CD4-positive, alpha-beta T cell (primary cell): ENCODE measurements around the gene SIDT1. TPM values are rescaled to one million over a fixed set of nuclear protein-coding genes. Genes with fewer than 3 reads are reported as not detected.

Experiments used
- ATAC-seq: fragments of 200-7000 bp; cut with Tn5 transposase; one replicate; pipeline ENCODE4 v1.10.0; 2022; ENCODE audit warnings: mild to moderate bottlenecking; ENCODE audit not compliant: poor library complexity
- CTCF ChIA-PET: fragments of 350-600 bp; sonication (Branson Sonifier 250); formaldehyde crosslinking; loops from one replicate; lab custom pipeline; 2021; ENCODE audit warnings: antibody characterized with exemption, inconsistent platforms; lab: Charles Lee
- POLR2A ChIA-PET: fragments of 350-600 bp; sonication (Branson Sonifier 250); formaldehyde crosslinking; loops from one replicate; lab custom pipeline; 2021; ENCODE audit warnings: antibody characterized with exemption, inconsistent platforms; lab: Charles Lee
- DNase-seq, 14 experiments: peaks; one replicate each; pipeline ENCODE4 v3.0.0-alpha.2; 2013 to 2020; ENCODE audit warnings: mixed read lengths in 2 of 14
- H3K27ac ChIP-seq, 2 donors: one replicate each; pipeline versions ENCODE4 v1.5.1 to v1.7.0; 2013; ENCODE audit warnings: low read length in 2 of 2, low read depth in 1 of 2, mild to moderate bottlenecking in 1 of 2
- H3K27me3 ChIP-seq, 2 experiments: 1 replicate in 1 of 2; 2 replicates in 1 of 2; pipeline versions ENCODE4 v1.6.1 to v1.7.0; 2013; ENCODE audit warnings: low read length in 2 of 2, control low read depth in 1 of 2, mild to moderate bottlenecking in 1 of 2, moderate library complexity in 1 of 2; ENCODE audit not compliant: insufficient read depth in 2 of 2, control insufficient read depth in 1 of 2
- H3K36me3 ChIP-seq: one replicate; pipeline ENCODE4 v1.6.1; 2013; ENCODE audit warnings: low read length, control low read depth; ENCODE audit not compliant: insufficient read depth
- H3K4me1 ChIP-seq: one replicate; pipeline ENCODE4 v1.6.1; 2013; ENCODE audit warnings: low read length, control low read depth; ENCODE audit not compliant: insufficient read depth
- H3K4me3 ChIP-seq: one replicate; pipeline ENCODE4 v1.5.1; 2013; ENCODE audit warnings: mild to moderate bottlenecking, low read length, moderate library complexity
- H3K9me3 ChIP-seq, 2 experiments: 1 replicate in 1 of 2; 2 replicates in 1 of 2; pipeline versions ENCODE4 v1.6.1 to v1.7.0; 2013; ENCODE audit warnings: low read length in 2 of 2, mild to moderate bottlenecking in 2 of 2, control low read depth in 1 of 2, moderate library complexity in 1 of 2; ENCODE audit not compliant: control insufficient read depth in 1 of 2, insufficient read depth in 1 of 2
- H3K27ac Mint-ChIP-seq: one replicate; pipeline ENCODE4 v1.8.0; 2020; ENCODE audit warnings: mixed read lengths
- H3K27me3 Mint-ChIP-seq: one replicate; pipeline ENCODE4 v1.8.0; 2021; ENCODE audit warnings: mixed read lengths
- H3K36me3 Mint-ChIP-seq: one replicate; pipeline ENCODE4 v1.8.0; 2021; ENCODE audit warnings: low read depth, mixed read lengths
- H3K4me1 Mint-ChIP-seq: one replicate; pipeline ENCODE4 v1.8.0; 2021; ENCODE audit warnings: low read depth, mixed read lengths
- H3K4me3 Mint-ChIP-seq: one replicate; pipeline ENCODE4 v1.8.0; 2020; ENCODE audit warnings: mild to moderate bottlenecking, mixed read lengths
- H3K9me3 Mint-ChIP-seq: one replicate; pipeline ENCODE4 v1.8.0; 2020; ENCODE audit warnings: mixed read lengths
- CTCF ChIP-seq: fragments of 200-600 bp; IDR thresholded peaks from one replicate; pipeline ENCODE4 v1.8.0; 2022; ENCODE audit warnings: antibody characterized with exemption, mild to moderate bottlenecking
- intact Hi-C, 2 experiments: fragments of 100-400 bp; cut with DNase I in 1 of 2; cut with micrococcal nuclease in 1 of 2; formaldehyde crosslinking; loops; one replicate each; pipeline versions ENCODE4 v1.15.1 to v1.9.0; 2023 to 2025; cut with DNase I, micrococcal nuclease
- total RNA-seq, 174 experiments: library from RNA in 2 of 174; stranded (reverse) in 2 of 174; gene quantifications; one replicate each; pipeline ENCODE4 v1.2.3 and lab custom pipeline; 2021 to 2026

SIDT1 gene
- total RNA-seq, 2 experiments from 2014 or later: 28.8 to 37.3 TPM

- no peak for DNase-seq
- H3K4me3 Mint-ChIP-seq: no peak overlapping the region
- H3K4me1 ChIP-seq: no peaks in the 10 kb centered on the region
- ChIA-PET POLR2A (no interaction called here), CTCF (no interaction called here)
- H3K9me3 ChIP-seq: no peaks in the 10 kb centered on the region
- H3K27me3 Mint-ChIP-seq: no peaks in the 10 kb centered on the region
- no peak overlapping the region for H3K4me3 ChIP-seq
- H3K27ac ChIP-seq: no peak overlapping the region
- H3K4me1 Mint-ChIP-seq: no peaks in the 10 kb centered on the region
- peaks cover 69% of the 10 kb centered on the region for H3K36me3 Mint-ChIP-seq
- intact Hi-C loops: no loop called here
- no peak for ATAC-seq
- no peaks in the 10 kb centered on the region for H3K27me3 ChIP-seq
- H3K27ac Mint-ChIP-seq: no peak overlapping the region
- peaks cover 28% of the 10 kb centered on the region for H3K36me3 ChIP-seq
- no peak for TF ChIP-seq CTCF
- no peaks in the 10 kb centered on the region for H3K9me3 Mint-ChIP-seq
Observed at GRCh38 chr3:113654851-113655250, 122.5 kb downstream of the SIDT1 start.

GRCh38 chr3:113658107-113658506, 125.8 kb downstream of the SIDT1 start:
- Mint-ChIP-seq H3K4me1 (no peaks in the 10 kb centered on the region), H3K27me3 (no peaks in the 10 kb centered on the region), H3K27ac (no peak overlapping the region), H3K36me3 (peaks cover 90% of the 10 kb centered on the region), H3K4me3 (no peak overlapping the region), H3K9me3 (no peaks in the 10 kb centered on the region)
- H3K9me3 ChIP-seq: no peaks in the 10 kb centered on the region
- CTCF ChIA-PET: no interaction called here
- POLR2A ChIA-PET: no interaction called here
- H3K36me3 ChIP-seq: peaks cover 55% of the 10 kb centered on the region
- TF ChIP-seq CTCF: no peak
- H3K27me3 ChIP-seq: no peaks in the 10 kb centered on the region
- intact Hi-C loops: no loop called here
- no peak overlapping the region for H3K27ac ChIP-seq
- no peak overlapping the region for H3K4me3 ChIP-seq
- no peak for DNase-seq
- ATAC-seq: no peak
- H3K4me1 ChIP-seq: no peaks in the 10 kb centered on the region

- H3K4me1 ChIP-seq: no peaks in the 10 kb centered on the region
- no peaks in the 10 kb centered on the region for H3K4me1 Mint-ChIP-seq
- ChIA-PET POLR2A (no interaction called here), CTCF (no interaction called here)
- no peak overlapping the region for H3K4me3 ChIP-seq
- H3K27ac Mint-ChIP-seq: no peak overlapping the region
- H3K36me3 Mint-ChIP-seq: peaks cover 96% of the 10 kb centered on the region
- H3K36me3 ChIP-seq: peaks cover 64% of the 10 kb centered on the region
- no peak for TF ChIP-seq CTCF
- no peak overlapping the region for H3K4me3 Mint-ChIP-seq
- no peaks in the 10 kb centered on the region for H3K27me3 ChIP-seq
- DNase-seq (no peak), ATAC-seq (no peak)
- no peaks in the 10 kb centered on the region for H3K9me3 Mint-ChIP-seq
- intact Hi-C loops: no loop called here
- H3K27ac ChIP-seq: no peak overlapping the region
- no peaks in the 10 kb centered on the region for H3K9me3 ChIP-seq
- H3K27me3 Mint-ChIP-seq: no peaks in the 10 kb centered on the region
Observed at GRCh38 chr3:113659101-113659541, 126.8 kb downstream of the SIDT1 start.
